HCT116 (cell line): ENCODE data around the gene POLR2J. TPM values are rescaled to one million over a fixed set of nuclear protein-coding genes. Genes with fewer than 3 reads are reported as not detected.

Source experiments
- ATAC-seq: fragments of 200-7000 bp; cut with Tn5 transposase; 2 replicates; pipeline ENCODE4 v1.9.1; 2020; ENCODE audit warnings: mild to moderate bottlenecking, moderate library complexity
- BruUV-seq: library from RNA; stranded (reverse); fragments of 400-500 nt; replicated peaks from 2 replicates; lab custom pipeline; 2021; lab: Mats Ljungman, UMichigan
- CTCF ChIA-PET: fragments of 300-600 bp; sonication (Branson Sonifier 250); formaldehyde crosslinking; loops from one replicate; lab custom pipeline; 2021; ENCODE audit warnings: antibody characterized with exemption; lab: Charles Lee
- POLR2A ChIA-PET: fragments of 300-600, 350-600 bp; sonication (Branson Sonifier 250); formaldehyde crosslinking; loops from one replicate; lab custom pipeline; 2021; ENCODE audit warnings: antibody characterized with exemption; lab: Charles Lee
- RAD21 ChIA-PET, 2 experiments: fragments of 300-600 bp; sonication (Branson Sonifier 250); formaldehyde crosslinking; loops; one replicate each; lab custom pipeline; 2023; ENCODE audit warnings: low total read pairs in 2 of 2; ENCODE audit not compliant: uncharacterized antibody in 2 of 2, unreplicated experiment in 2 of 2, low non-redundant PET in 1 of 2; lab: Charles Lee
- DNase-seq: peaks from one replicate; pipeline ENCODE4 v3.0.0-alpha.2; 2010; ENCODE audit warnings: low read depth, low spot score
- H2AFZ ChIP-seq: fragments of 200-600 bp; shearing (Covaris generic), sonication (generic); 2 replicates; pipeline ENCODE4 v1.6.1; 2017; ENCODE audit warnings: low read depth, mixed run types, mixed read lengths, antibody characterized with exemption, low read length; ENCODE audit not compliant: poor library complexity, severe bottlenecking
- H3K27ac ChIP-seq: 2 replicates; pipeline ENCODE4 v1.5.1; 2012; ENCODE audit warnings: low read depth, low read length
- H3K27me3 ChIP-seq: fragments of 200-600 bp; sonication (generic); 2 replicates; pipeline ENCODE4 v1.6.1; 2016; ENCODE audit warnings: mixed run types, low read length, mixed read lengths; ENCODE audit not compliant: insufficient read depth
- H3K36me3 ChIP-seq, 2 experiments: fragments of 200-500 bp in 1 of 2; fragments of 200-600 bp in 1 of 2; sonication (Bioruptor generic) in 1 of 2; sonication (generic) in 1 of 2; 2 replicates each; pipeline versions ENCODE4 v1.5.1 to v1.6.1; 2014 to 2016; ENCODE audit warnings: low read length in 2 of 2, inconsistent platforms in 1 of 2, mixed read lengths in 1 of 2, mixed run types in 1 of 2; ENCODE audit not compliant: insufficient read depth in 2 of 2, control insufficient read depth in 1 of 2
- H3K4me1 ChIP-seq, 2 experiments: fragments of 200-600 bp in 1 of 2; sonication (generic) in 1 of 2; 2 replicates each; pipeline versions ENCODE4 v1.5.1 to v1.6.1; 2012 to 2017; ENCODE audit warnings: low read length in 2 of 2, inconsistent platforms in 1 of 2, mild to moderate bottlenecking in 1 of 2, mixed read lengths in 1 of 2, mixed run types in 1 of 2, moderate library complexity in 1 of 2; ENCODE audit not compliant: insufficient read depth in 2 of 2, control insufficient read depth in 1 of 2
- H3K4me2 ChIP-seq: fragments of 200-600 bp; sonication (generic); 2 replicates; pipeline ENCODE4 v1.6.1; 2017; ENCODE audit warnings: mixed run types, low read length, mixed read lengths
- H3K4me3 ChIP-seq, 2 experiments: fragments of 200-600 bp in 1 of 2; sonication (generic) in 1 of 2; replicated peaks in 1 of 2; 2 replicates each; pipeline ENCODE4 v1.5.1; 2011 to 2016; ENCODE audit warnings: low read length in 2 of 2, control low read depth in 1 of 2, low read depth in 1 of 2, mild to moderate bottlenecking in 1 of 2, mixed read lengths in 1 of 2, mixed run types in 1 of 2
- H3K79me2 ChIP-seq: fragments of 200-600 bp; sonication (generic); 2 replicates; pipeline ENCODE4 v1.6.1; 2017; ENCODE audit warnings: mild to moderate bottlenecking, mixed run types, low read length, moderate library complexity, mixed read lengths; ENCODE audit not compliant: insufficient read depth
- H3K9ac ChIP-seq: fragments of 200-600 bp; sonication (generic); 2 replicates; pipeline ENCODE4 v1.6.1; 2016; ENCODE audit warnings: low read length, mixed read lengths
- H3K9me2 ChIP-seq: fragments of 200-600 bp; sonication (generic), shearing (Covaris generic); 2 replicates; pipeline ENCODE4 v1.6.1; 2017; ENCODE audit warnings: mixed run types, mild to moderate bottlenecking, moderate library complexity; ENCODE audit not compliant: insufficient read depth
- H3K9me3 ChIP-seq, 2 experiments: fragments of 200-500 bp in 1 of 2; fragments of 200-600 bp in 1 of 2; sonication (Bioruptor generic) in 1 of 2; sonication (generic) in 1 of 2; 2 replicates each; pipeline ENCODE4 v1.6.1; 2014 to 2017; ENCODE audit warnings: low read length in 2 of 2, mixed read lengths in 2 of 2, inconsistent platforms in 1 of 2, low read depth in 1 of 2, mild to moderate bottlenecking in 1 of 2, mixed run types in 1 of 2, moderate library complexity in 1 of 2; ENCODE audit not compliant: control insufficient read depth in 1 of 2, insufficient read depth in 1 of 2
- H4K20me1 ChIP-seq: fragments of 200-600 bp; sonication (generic), shearing (Covaris generic); 2 replicates; pipeline ENCODE4 v1.6.1; 2017; ENCODE audit warnings: mixed run types, mild to moderate bottlenecking, moderate library complexity; ENCODE audit not compliant: insufficient read depth
- ATF3 ChIP-seq: IDR thresholded peaks from 2 replicates; pipeline ENCODE4 v1.6.1; 2012
- CBX3 ChIP-seq: IDR thresholded peaks from 2 replicates; pipeline ENCODE4 v1.6.1; 2012; ENCODE audit warnings: low read depth
- EGR1 ChIP-seq: IDR thresholded peaks from 2 replicates; pipeline ENCODE4 v1.6.1; 2012; ENCODE audit warnings: low read depth
- FOSL1 ChIP-seq: IDR thresholded peaks from 2 replicates; pipeline ENCODE4 v1.6.1; 2012; ENCODE audit warnings: low read depth
- POLR2AphosphoS5 ChIP-seq: IDR thresholded peaks from 2 replicates; pipeline ENCODE4 v1.6.1; 2011; ENCODE audit warnings: mild to moderate bottlenecking, low read depth, low read length, moderate library complexity
- SIN3A ChIP-seq: IDR thresholded peaks from 2 replicates; pipeline ENCODE4 v1.6.1; 2012; ENCODE audit warnings: low read depth
- SRF ChIP-seq: IDR thresholded peaks from 2 replicates; pipeline ENCODE4 v1.6.1; 2012; ENCODE audit warnings: low read depth
- TCF7L2 ChIP-seq: IDR thresholded peaks from 2 replicates; pipeline ENCODE4 v1.7.0; 2011; ENCODE audit warnings: borderline replicate concordance, inconsistent platforms; ENCODE audit not compliant: insufficient read depth, insufficient read length; ENCODE audit errors: extremely low read depth
- ZFX ChIP-seq: fragments of 450-650 bp; IDR thresholded peaks from 2 replicates; pipeline ENCODE4 v1.6.1; 2017
- ZNF274 ChIP-seq: fragments of 200-500 bp; sonication (Bioruptor generic); IDR thresholded peaks from 2 replicates; pipeline ENCODE4 v1.6.1; 2014; ENCODE audit warnings: mild to moderate bottlenecking, low read depth, low read length, inconsistent platforms
- intact Hi-C: fragments of 100-400 bp; cut with micrococcal nuclease; formaldehyde crosslinking; loops from 2 replicates; pipeline ENCODE4 v1.10.0; 2022
- total RNA-seq: library from RNA; stranded (reverse); gene quantifications from one replicate; pipeline ENCODE4 v1.2.1, GENCODE V29; 2021; ENCODE audit not compliant: unreplicated experiment
- TF ChIP-seq, protein P1 (sequence below): IDR thresholded peaks from 2 replicates; pipeline ENCODE4 v1.6.1; 2011; ENCODE audit warnings: mild to moderate bottlenecking, low read length, moderate library complexity; ENCODE audit not compliant: insufficient replicate concordance; ENCODE audit errors: extremely low read depth
- TF ChIP-seq, protein P2 (sequence below): IDR thresholded peaks from 2 replicates; pipeline ENCODE4 v1.6.1; 2012; ENCODE audit warnings: low read depth

Gene POLR2J
- total RNA-seq, 1 experiment from 2014 or later, result 54.9 TPM

GRCh38 chr7:102464577-102465280 lies 14.0 kb downstream of the POLR2J start, which contains the start of the genes ALKBH4 and LRWD1 (continued):
- TF ChIP-seq, protein P1, sequence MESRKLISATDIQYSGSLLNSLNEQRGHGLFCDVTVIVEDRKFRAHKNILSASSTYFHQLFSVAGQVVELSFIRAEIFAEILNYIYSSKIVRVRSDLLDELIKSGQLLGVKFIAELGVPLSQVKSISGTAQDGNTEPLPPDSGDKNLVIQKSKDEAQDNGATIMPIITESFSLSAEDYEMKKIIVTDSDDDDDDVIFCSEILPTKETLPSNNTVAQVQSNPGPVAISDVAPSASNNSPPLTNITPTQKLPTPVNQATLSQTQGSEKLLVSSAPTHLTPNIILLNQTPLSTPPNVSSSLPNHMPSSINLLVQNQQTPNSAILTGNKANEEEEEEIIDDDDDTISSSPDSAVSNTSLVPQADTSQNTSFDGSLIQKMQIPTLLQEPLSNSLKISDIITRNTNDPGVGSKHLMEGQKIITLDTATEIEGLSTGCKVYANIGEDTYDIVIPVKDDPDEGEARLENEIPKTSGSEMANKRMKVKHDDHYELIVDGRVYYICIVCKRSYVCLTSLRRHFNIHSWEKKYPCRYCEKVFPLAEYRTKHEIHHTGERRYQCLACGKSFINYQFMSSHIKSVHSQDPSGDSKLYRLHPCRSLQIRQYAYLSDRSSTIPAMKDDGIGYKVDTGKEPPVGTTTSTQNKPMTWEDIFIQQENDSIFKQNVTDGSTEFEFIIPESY, result peak; percentile 19
- TF ChIP-seq SIN3A, result peak; percentile 64; the same call in 1 of the 2 replicates

DNA sequence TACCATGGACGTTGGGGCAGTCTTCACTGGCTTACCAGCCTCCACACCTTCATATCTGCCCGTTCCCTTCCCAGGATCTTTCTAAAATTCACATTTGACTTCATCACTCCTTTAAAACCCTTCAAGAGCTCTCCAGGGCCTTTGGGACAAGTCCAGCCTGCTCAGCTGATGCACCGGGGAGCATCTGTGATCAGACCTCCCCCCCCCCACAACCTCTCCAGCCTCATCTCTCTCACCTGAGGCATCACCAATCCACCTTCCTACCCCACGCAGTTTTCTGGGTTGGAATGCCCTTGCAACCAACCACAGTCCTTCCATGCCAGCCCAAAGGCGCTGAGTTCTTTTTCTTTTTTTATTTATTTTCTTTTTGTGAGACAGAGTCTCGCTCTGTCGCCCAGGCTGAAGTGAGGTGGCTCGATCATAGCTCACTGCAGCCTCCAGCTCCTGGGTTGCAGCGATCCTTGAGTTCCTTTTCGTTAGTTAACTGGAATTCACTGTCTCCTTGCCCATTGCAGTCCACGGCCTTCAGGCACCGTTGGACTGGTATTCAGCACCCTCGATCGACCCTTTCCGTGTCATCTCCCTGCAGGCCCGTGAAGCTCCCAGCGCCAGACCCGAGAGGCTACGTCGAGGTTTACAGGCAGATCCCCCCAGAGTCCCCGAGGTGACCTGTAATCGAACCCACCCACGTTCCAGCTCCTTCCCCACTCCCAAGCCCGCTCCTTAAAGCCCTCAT lies 14.7 kb downstream of the POLR2J start:
- ChIA-PET POLR2A (no interaction called here), RAD21 (interaction anchor here in 1 of 2 experiments (0.6 kb wide), 1 partner anchor 46 kb away, joined by 3 read pairs; no protein-coding TSS in a partner anchor), CTCF (no interaction called here)
- peak overlapping the region; percentile 84 for H3K4me2 ChIP-seq
- no peak overlapping the region for H2AFZ ChIP-seq
- H3K9me2 ChIP-seq, result no peaks in the 10 kb centered on the region
- H3K27ac ChIP-seq, result peak overlapping the region; percentile 75
- no peaks in the 10 kb centered on the region for H3K27me3 ChIP-seq
- DNase-seq (no peak), ATAC-seq (peak; percentile 15)
- intact Hi-C loops, result loop anchor here (2.0 kb wide), 1 partner anchor 55 kb away; no protein-coding TSS in a partner anchor
- no peak for TF ChIP-seq ZFX
- TF ChIP-seq SRF, result no peak
- TF ChIP-seq ZNF274, result no peak
- no peak for TF ChIP-seq FOSL1
- TF ChIP-seq CBX3, result no peak
- TF ChIP-seq POLR2AphosphoS5, result no peak
- no peak for TF ChIP-seq TCF7L2
- TF ChIP-seq ATF3, result no peak
- TF ChIP-seq, protein P2, sequence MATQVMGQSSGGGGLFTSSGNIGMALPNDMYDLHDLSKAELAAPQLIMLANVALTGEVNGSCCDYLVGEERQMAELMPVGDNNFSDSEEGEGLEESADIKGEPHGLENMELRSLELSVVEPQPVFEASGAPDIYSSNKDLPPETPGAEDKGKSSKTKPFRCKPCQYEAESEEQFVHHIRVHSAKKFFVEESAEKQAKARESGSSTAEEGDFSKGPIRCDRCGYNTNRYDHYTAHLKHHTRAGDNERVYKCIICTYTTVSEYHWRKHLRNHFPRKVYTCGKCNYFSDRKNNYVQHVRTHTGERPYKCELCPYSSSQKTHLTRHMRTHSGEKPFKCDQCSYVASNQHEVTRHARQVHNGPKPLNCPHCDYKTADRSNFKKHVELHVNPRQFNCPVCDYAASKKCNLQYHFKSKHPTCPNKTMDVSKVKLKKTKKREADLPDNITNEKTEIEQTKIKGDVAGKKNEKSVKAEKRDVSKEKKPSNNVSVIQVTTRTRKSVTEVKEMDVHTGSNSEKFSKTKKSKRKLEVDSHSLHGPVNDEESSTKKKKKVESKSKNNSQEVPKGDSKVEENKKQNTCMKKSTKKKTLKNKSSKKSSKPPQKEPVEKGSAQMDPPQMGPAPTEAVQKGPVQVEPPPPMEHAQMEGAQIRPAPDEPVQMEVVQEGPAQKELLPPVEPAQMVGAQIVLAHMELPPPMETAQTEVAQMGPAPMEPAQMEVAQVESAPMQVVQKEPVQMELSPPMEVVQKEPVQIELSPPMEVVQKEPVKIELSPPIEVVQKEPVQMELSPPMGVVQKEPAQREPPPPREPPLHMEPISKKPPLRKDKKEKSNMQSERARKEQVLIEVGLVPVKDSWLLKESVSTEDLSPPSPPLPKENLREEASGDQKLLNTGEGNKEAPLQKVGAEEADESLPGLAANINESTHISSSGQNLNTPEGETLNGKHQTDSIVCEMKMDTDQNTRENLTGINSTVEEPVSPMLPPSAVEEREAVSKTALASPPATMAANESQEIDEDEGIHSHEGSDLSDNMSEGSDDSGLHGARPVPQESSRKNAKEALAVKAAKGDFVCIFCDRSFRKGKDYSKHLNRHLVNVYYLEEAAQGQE, result no peak
- no peak for TF ChIP-seq EGR1
- H3K9ac ChIP-seq, result peak overlapping the region; percentile 89
- BruUV-seq, result TSS peak; percentile 54
- peaks cover 40% of the 10 kb centered on the region for H3K79me2 ChIP-seq
- H3K4me3 ChIP-seq, result peak overlapping the region; percentile 93 to 99
- no peaks in the 10 kb centered on the region; a peak in 1 of 4 replicates for H3K36me3 ChIP-seq
- no peaks in the 10 kb centered on the region for H3K9me3 ChIP-seq
- peaks cover 5 to 17% of the 10 kb centered on the region in 2 experiments; a peak in 2 of 4 replicates for H3K4me1 ChIP-seq
- H4K20me1 ChIP-seq, result no peaks in the 10 kb centered on the region
